Suprapubic skin (tissue), 3 donors: ENCODE data around the gene TMEM50B.

Experiments
- CTCF ChIP-seq, 2 donors: fragments of 200-600 bp in 1 of 2; fragments of 450-650 bp in 1 of 2; sonication (generic) in 1 of 2; IDR thresholded peaks; one replicate each; pipeline ENCODE4 v1.5.1; 2016 to 2019; ENCODE audit warnings: antibody characterized with exemption in 2 of 2, mild to moderate bottlenecking in 1 of 2, moderate library complexity in 1 of 2
- POLR2A ChIP-seq, 2 donors: fragments of 450-650 bp; IDR thresholded peaks; one replicate each; pipeline ENCODE4 v1.6.1; 2017; ENCODE audit warnings: antibody characterized with exemption in 2 of 2, mild to moderate bottlenecking in 2 of 2, moderate library complexity in 2 of 2

DNA sequence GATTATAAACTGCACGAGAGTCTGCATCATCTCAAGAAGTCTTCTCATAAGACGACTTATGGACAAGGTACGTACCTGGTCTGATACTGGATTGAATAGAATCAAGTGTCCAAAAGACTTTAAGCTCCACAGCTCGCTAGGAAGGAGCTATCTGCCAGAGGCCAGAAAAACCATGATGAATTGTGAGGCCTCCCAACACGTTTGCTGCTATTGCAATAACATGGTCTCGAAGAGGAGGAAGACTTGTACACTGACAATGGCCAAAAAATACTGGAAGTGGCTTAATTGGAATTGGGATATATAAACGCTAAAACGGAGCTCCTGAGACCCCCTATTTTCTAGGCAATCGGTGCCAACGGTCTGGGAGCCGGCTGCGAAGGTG, 11.2 kb upstream of the TMEM50B start:
- TF ChIP-seq CTCF (IDR thresholded peaks at IDR 0.05) (no peak), POLR2A (IDR thresholded peaks at IDR 0.05) (no peak)
